KBM-7 (cell line): ENCODE data around the gene IPO9.

ENCODE experiments used
- DNase-seq: peaks from one replicate; pipeline ENCODE4 v3.0.0-alpha.2; 2015
- in situ Hi-C: fragments of 300-500 bp; cut with MboI; formaldehyde crosslinking; loops from 2 replicates; pipeline ENCODE4 v1.14.3; 2020; ENCODE audit warnings: low sequenced_read_pairs, low pct_unique_long_range_greater_than_20kb, mixed read lengths

Gene IPO9

DNA sequence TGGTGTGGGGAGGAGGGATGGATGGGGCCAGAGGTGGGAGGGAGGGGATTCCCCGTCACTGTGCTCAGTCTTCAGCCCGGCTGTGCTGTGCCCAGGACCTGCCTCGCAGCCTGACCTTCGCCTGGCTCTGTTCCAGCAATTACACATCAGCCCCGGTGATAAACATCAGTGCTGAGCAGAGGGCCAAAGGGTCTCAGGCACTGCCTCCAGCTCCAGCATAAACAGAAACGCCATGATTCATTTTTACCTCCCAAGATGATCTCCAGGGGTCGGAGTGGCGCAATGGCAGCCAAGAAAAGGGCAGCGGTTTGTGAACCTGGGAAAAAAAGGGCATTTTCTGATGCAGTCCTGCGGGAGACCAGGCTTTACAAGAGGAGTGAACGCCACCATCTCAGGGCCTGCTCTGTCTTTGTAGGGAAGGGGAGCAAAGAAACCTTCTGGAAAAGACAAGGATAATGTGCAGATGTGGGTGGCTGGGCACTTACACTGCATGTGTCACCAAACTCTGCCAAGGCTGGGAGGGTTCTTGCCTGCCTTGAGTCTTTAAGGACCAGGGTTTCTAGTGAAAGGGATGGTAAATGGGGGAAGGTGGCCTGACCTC is 87.8 kb downstream of the IPO9 start:
- DNase-seq = no peak
- in situ Hi-C loops = no loop called here

DNA sequence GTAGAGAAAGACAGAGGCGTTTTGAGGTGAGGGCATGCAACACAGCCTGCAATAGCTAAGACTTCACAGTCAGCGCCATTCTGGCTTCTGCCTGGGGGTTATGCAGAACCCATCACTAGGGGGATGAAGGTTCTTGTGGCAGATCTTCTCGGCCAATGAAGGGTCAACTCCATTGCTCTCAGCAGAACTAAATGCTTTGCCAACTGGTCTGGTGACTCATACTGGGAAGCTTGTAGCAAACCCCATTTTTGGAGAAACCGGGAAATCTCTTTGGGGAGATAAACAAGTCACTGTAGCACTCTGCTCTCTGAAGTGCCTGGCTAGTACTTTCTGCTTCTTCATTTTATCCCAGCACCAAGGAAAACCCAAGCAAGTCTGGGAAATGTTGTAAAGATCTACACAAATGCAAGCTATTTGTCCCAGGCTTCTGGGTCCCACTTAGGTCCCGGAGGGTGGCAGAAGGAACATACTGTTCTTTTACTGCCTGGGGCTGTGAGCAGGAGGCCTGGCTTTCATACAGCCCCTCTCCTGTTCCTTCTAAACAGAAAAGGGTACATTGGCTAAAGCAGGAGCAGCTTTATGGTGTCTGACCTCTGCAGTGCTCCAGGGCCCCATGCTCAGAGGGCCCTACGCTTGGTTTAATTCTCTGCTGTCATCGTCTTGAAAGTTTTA is 88.5 kb downstream of the IPO9 start:
- no peak for DNase-seq
- in situ Hi-C loops = no loop called here

DNA sequence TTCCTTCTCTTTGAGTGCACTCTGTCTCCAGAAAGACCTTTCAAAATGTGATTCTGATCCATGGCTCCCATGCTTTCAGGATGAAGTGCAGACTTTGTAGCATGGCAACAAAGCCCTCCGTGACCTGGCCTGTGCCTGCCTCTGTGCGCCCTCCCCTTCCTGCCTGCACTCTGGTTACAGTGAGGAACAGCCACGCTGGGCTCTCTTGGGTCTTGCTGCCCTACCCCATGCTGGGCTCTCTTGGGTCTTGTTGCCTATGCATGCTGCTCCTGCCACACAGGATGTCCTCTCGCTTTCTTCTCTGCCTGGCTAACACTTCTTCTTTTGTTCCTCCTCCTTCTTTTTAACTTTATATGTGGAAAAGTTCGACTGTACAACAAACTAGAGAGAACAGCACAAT is 89.4 kb downstream of the IPO9 start:
- in situ Hi-C loops = no loop called here
- no peak for DNase-seq

DNA sequence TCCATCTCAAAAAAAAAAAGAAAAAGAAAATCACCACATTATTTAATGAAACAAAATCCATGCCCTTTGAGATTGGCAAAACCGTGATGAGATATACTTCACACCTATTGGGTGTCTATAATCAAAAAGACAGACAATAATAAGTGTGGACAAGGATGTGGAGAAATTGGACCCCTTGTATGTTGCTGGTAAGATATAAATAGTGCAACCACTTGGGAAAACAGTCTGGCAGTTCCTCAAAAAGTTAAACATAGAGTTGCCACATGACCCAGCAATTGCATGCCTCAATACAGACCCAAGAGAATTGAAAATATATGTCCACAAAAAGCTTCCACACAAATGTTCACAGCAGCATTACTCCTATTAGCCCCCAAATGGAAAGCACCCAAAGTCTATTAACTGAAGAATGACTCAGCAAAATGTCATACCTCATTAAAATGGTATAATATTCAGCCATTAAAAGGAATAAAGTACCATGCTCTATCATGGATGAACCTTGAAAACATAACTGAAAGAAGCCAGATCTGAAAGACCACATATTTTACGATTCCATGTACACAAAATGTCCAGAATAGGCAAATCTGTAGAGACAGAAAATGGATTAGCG is 93.1 kb downstream of the IPO9 start:
- in situ Hi-C loops = no loop called here
- DNase-seq = no peak

DNA sequence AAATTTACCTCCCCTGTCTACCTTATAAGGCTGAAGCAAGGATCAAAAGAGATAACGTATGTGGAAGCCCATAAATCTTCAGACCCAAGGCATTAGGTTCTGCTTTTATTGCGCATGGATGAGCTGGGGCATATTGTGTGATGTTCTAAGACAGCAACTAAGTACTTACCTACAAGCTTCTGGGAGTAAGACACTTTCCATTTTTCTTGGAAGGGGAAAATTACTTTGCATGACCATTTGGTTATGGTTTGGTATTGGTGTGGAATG is 96.3 kb downstream of the IPO9 start:
- in situ Hi-C loops = no loop called here

DNA sequence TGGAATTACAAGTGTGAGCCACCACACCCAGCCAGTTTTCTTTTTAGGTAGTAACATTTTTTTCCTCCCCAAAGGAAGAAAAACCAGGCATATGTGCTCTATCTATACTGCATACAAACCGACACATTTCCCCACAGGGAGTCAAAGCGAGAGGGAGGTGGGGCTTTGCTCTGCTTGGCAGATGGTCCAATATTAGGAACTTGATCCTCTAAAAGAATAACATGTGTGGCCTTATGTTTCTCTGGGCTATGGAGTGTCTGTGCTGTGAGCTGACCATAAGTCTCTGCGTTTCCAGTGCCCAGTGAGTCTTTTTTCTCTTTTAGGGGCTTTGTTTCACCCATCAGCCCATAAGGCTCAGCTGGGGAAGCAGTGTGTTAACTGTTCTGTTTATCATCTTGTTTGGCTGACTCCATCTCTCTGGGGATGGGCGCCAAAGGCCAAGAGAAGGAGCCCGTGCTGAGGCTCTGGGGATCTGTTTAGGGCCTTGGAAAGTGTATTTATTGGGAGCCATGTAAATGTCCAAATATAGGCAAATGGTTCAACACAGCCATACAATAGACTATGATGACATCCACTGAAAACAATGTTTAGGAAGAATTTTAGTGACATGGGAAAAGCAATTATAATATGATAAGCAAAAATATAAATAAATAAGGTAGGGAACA is 97.2 kb downstream of the IPO9 start:
- in situ Hi-C loops = no loop called here
- DNase-seq = no peak

More for the DNA sequence above, 96.3 kb downstream of the IPO9 start:
- DNase-seq = no peak

DNA sequence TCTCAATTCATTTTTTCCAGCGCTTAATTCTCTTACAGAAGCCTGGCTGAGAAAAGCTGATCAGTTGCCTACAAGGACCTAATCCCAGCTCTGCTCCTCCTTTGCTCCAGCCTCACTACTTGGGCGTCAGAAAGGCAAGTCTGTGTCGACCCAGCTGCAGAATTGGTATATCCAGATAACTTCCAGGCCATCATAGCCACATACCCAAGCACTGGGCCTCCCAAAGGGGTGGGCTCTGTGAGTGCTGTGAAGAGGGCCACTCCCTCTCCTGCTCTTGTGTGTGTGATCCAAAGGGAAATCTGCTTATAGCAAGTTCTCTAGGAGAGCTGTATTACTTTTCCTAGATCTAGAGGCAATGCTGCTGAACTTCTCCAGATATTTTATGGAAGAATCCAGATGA is 99.3 kb downstream of the IPO9 start:
- in situ Hi-C loops = no loop called here
- no peak for DNase-seq

DNA sequence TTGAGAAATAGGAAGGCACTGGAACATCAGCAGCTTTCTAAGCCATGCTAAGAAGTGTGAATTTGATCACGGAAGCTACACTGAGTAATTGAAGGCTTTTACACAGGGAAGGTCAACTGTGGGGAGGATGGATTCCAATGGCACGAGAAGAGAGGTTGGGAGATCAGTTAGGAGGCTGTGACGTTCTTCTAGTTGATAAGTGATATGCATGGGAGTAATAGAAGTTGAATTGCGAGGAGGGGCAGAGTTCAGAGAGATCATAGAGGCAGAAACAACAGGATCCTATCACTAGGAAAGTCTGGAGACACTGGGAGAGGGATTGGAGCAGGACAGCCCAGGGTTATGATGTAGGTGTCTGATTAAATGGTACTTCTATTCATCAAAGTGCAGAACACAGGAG is 101.2 kb downstream of the IPO9 start:
- in situ Hi-C loops = no loop called here

DNA sequence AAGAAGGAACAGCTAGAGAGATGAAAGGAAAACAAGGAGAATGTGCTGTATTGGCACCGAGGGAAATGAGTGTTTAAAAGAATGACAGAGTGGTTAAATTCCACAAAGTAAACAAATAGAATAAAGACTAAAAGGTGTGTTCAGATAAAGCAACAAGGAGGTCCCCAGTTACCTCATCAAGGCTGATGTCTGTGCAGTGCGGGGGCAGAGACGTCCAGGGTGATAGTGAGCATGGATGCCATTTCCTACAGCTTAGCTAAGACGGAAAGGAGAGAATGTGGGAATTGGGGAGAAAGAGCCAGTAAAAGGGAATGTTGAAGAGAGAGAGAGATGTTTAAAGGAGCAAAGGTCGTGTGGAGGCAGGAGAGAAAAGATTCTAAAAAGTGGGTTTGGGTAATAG is 101.8 kb downstream of the IPO9 start:
- DNase-seq = no peak
- in situ Hi-C loops = no loop called here

More for the DNA sequence above, 101.2 kb downstream of the IPO9 start:
- DNase-seq = no peak
